SK-N-MC (cell line): ENCODE results near the gene ABCD1.

Source experiments
- EZH2 ChIP-seq: fragments of 200-600 bp; sonication (generic); IDR thresholded peaks from one replicate; pipeline ENCODE4 v1.6.1; 2017; ENCODE audit warnings: antibody characterized with exemption
- POLR2AphosphoS5 ChIP-seq: IDR thresholded peaks from 2 replicates; pipeline ENCODE4 v1.6.1; 2012; ENCODE audit warnings: mild to moderate bottlenecking, low read depth, low read length, borderline replicate concordance

GRCh38 chrX:153733651-153734240 is 9.1 kb downstream of the ABCD1 start:
- TF ChIP-seq POLR2AphosphoS5 (no peak), EZH2 (no peak)
